Activated T-cell treated with anti-CD3 and anti-CD28 coated beads for 24 hours (primary cell): ENCODE data around the gene PRKCQ.
A peak's percentile ranks its signal among the peaks of the same experiment; 100 is the strongest.
"Not testable (repeated sequence)": the region's sequence is repeated elsewhere in the genome, so short reads cannot be mapped to it uniquely, and the experiment has no call there.

ENCODE experiments used
- DNase-seq: peaks from one replicate; pipeline ENCODE4 v3.0.0-alpha.2; 2020; ENCODE audit warnings: low read depth

The PRKCQ gene

DNA sequence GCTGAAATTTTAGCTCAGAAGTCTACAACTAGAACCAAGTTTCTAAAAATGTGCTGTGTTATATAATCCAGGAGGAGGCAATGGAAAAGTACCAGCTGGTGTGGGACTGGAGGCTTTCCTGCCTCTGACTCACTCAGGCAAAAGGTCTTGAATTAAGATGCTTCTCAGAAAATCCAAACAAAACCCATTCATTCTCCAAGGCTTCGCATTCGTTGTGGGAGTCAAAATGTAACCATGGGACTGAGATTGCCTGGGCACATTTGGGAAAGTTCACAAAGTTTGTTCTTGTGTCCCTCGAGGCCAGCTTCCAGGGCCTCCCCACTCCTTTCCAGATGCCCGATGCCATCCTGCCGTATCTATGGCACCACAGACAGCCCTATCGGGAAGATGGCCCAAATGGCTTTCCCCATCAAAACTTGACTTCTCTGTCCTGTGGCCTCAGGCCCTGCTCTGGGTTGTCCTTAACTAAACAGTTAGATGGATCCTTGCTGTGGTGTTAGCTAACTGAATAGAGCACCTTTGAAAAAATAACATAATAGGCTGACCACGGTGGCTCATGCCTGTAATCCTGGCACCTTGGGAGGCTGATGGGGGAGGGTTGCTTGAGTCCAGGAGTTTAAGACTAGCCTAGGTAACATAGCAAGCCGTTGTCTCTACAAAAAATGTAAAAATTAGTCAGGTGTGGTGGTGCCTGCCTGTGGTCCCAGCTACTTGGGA, 196.8 kb downstream of the PRKCQ start:
- DNase-seq = no peak

DNA sequence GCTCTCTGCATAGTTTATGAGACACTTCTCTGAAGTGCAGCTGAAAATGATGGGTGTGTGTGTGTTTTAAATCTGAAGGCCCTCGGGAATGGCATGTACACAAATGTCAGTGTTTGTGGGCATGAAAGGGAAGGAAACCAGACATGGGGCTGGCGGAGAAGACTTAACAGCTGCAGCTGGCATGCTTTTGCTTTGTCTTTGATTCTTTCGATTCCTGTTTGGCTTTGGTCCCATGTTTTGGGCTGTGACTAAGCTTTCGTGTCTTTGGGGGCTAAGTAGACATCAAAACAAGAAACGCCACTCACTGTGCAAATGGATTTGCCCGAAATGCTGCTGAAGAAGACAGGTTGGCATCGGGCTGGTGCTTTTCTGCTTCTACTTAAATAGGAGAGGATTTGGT, 198.0 kb downstream of the PRKCQ start:
- peak; percentile 49 for DNase-seq

- DNase-seq = not testable (repeated sequence)
These were observed 199.6 kb downstream of the PRKCQ start for GRCh38 chr10:6380478-6380877.

GRCh38 chr10:6379015-6379776, 200.9 kb downstream of the PRKCQ start:
- no peak for DNase-seq
